DMS 273 (cell line): ENCODE measurements around the gene GSTT4.
"Not testable (repeated sequence)": the region's sequence is repeated elsewhere in the genome, so short reads cannot be mapped to it uniquely, and the experiment has no call there.

Experiments used
- DNase-seq: peaks from one replicate; lab custom pipeline; 2025; ENCODE audit not compliant: unreplicated experiment; lab: John Stamatoyannopoulos, UW

Gene GSTT4

GRCh38 chr22:24025475-24025874 lies 20.2 kb upstream of the GSTT4 start:
- DNase-seq: no peak

DNA sequence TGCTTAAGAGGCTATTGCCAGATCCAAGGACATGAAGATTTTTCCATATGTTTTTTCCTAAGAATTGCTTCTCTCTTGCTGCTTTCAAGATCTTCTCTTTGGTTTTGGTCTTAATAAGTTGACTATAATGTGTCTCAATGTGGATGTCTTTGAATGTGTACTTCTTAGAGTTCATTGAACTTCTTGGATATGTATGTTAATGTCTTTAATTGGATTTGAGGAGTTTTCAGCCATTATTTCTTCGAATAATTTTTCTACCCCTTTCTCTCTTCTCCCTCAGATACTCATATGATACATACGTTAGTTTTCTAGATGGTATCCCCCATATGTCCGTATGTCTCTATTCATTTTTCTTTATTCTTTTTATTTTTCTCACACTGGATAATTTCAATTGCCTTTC lies 19.1 kb upstream of the GSTT4 start:
- no peak for DNase-seq

DNA sequence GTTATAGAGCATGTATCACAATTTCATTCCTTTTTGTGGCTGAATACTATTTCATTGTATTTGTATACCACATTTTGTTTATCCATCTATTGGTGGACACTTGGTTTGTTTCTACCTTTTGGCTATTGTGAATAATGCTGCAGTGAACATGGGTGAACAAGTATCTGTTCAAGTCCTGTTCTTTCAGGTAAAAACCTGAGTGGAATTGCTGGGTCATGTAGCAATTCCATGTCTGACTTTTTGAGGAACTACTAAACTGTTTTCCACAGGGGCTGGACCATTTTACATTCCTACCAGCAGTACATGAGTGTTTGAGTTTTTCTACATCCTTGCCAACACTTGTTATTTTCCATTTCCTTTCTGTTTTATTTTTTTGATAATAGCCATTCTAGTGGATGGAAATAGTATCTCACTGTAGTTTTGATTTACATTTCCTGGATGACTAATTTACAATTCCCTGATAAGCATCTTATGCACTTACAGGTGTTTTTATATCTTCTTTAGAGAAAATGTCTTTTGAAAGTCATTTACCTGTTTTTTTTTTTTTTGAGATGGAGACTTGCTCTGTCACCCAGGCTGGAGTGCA lies 18.0 kb upstream of the GSTT4 start:
- DNase-seq: no peak

DNA sequence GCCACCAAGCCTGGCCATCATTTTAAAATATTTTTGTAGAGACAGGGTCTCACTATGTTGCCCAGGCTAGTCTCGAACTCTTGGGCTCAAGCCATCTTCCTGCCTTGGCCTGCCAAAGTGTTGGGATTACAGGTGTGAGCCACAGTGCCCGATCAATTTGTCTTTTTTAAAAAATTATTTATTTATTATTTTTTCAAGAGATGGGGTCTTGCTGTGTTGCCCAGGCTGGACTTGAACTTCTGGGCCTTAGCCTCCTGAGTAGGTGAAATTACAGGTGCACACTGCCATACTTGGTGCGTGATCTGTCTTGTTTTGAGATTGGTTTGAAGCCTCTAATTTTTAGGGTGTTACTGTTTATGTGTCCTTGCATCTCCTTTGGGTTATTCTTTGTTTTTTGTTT lies 16.1 kb upstream of the GSTT4 start:
- DNase-seq: no peak

- no peak for DNase-seq
These were observed 10.9 kb upstream of the GSTT4 start for GRCh38 chr22:24016156-24016555.

GRCh38 chr22:24011735-24012068 lies 6.4 kb upstream of the GSTT4 start:
- peak; percentile 40 for DNase-seq

DNA sequence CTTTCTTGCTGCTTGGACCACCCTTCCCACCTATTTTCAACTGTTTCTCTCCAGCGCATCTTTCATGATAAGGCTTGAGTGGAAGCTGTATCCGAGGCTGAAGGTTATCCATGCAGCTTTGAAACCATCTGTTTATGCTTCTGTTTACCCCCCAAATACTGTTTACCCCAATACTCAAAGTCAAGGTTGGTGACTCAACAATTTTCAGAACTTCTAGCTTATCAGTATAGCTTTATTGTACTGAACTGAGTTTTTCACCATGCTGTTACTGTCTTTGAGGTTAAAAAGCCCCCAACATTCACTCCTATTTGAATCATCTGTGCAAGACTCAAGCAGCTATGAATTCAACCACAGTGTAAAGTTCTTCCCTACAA lies 4.8 kb upstream of the GSTT4 start:
- DNase-seq: no peak

DNA sequence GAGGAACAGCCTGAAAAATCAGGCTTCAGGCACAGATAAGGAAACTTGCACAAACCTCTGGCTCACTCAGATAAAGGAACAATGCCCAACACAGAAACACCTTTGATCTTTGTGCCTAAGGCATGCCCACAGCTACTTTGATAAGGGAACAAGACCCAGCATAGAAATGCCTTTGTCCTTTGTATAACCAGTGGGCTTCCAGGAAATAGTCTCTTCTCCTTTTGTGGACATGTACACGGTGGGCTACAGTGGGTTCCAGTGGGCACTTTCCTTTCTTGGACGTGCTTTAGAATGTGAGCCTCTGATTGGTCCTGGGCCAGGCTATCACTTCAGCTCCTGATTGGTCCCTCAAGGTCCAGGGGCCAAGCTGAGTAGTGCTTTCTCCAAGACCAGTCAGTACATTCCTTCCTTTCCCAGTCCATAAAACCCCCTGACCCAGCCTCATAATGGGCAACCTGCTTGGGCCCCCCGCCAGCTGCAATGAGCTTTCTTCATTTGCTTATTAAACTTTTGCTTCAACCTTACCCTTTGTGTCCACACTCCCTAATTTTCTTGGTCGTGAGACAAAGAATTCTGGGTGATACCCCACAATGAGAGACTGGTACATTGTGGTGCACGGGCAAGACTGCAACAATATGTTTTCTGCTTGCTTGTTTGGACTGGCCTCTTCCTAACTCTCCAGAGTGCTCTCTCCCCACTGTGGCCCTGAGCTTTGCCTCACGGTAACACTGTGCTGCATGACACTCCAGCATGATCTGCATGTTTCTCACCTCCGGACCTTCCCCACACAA lies 4.2 kb upstream of the GSTT4 start:
- DNase-seq: no peak

DNA sequence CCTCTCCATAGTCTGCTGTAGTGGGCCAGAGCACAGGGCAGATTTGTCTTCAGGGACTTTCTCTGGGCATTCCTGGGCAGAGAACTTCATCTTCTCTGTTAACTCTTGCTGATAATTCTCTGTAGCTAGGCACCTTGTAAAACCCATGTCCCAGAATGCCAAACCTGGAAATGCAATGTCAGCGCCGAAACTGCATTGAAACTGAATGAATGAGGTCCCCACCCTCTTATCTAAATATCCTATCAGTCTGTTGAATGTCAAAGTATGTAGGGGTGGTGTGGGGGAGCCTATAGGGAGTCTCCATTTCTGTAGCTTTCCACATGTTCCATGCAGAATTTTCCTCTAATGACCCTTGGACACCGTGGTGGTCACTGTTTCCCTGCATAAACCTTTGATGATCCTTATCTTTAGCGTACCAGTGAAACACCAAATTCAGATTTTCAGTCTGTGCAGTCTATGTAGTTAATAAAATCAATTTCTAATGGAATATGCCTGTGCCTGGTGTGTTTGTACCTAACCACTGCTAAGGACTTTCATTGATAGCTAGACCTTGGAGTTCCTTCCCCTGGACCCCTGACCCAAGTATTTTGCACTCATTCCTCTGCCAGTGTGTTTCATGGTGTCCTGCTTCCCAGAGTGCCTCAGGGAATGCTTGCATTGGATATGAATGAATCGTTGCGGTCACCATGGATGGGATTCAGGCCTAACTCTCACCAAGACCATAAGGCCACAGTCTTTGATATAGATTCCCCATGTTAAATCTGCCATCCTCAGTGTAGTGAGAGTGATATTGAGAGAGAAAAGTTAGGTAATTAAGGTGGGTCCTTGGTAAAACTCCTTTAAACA lies 3.4 kb upstream of the GSTT4 start:
- no peak for DNase-seq

GRCh38 chr22:24008022-24008283 lies 2.7 kb upstream of the GSTT4 start:
- DNase-seq: no peak

DNA sequence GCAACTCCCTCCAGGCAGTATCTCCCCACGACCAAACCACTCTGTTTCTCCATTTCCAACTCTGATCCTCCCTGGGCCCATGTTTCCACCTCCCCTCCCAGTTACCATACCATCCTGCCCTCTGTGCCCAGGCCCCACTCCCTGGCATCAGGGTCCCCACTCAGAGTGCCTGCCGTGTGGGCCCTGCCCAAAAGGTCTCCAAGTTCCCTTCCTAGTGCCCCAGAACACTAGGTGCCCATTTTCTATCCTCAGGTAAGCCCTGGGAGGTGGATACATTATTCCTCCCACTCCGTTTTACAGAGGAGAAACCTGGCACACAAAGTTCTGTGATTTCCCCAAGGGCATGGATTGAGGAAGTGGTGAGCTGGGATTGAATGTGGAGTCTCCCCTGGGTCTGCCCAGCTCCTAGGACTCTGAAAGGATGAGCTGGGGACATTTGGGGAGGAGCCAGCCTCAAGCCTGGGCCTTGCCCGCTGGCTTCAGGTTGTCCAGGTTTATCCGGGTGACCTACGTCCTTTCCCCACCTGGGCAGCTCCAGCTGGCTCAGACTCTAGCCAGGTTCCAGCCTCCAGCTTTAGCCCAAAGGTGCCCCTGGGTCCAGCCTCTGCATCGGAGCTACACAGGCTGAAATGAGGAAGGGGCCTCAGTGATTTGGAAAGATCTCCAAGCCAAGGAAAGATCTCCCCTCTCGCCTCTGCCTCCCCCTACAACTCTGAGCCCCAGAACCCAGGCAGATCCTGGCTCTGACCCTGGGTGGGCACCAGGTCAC lies 2.2 kb upstream of the GSTT4 start:
- no peak for DNase-seq

GRCh38 chr22:24006914-24007214 lies 1.6 kb upstream of the GSTT4 start:
- DNase-seq: no peak

DNA sequence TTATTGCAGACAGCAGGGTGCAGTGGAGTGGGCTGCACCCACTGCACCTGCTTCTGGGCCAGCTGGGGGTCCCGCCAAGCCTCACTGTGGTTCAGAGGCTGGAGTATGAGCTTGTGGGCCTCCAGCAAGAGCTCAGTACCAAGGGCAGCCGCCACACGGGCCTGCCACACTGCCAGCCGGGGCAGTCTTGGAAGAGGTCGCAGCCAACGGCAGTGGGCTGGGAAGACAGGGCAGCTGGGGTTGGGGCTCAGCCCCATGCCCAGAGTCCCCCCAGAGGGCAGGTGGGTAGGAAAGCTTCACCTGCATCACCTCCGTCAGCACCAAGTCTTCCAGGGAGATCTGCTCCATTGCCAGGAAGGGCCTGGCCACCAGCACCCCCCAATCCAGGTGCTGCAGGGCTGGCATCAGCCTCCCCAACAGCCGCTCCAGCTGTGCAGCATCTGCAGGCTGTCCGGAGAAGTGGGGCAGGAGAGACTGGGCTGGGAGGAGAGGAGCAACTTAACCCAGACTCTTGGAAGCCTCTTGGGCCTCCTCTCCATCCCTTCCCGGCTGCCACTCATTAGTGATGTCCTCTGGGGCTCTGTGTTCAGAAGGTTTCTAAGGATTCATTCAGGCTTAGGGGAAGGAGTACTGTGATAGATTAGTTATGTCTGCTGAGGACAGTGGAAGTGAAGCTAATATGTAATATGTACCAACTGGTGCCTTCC lies 1.1 kb upstream of the GSTT4 start:
- DNase-seq: no peak

DNA sequence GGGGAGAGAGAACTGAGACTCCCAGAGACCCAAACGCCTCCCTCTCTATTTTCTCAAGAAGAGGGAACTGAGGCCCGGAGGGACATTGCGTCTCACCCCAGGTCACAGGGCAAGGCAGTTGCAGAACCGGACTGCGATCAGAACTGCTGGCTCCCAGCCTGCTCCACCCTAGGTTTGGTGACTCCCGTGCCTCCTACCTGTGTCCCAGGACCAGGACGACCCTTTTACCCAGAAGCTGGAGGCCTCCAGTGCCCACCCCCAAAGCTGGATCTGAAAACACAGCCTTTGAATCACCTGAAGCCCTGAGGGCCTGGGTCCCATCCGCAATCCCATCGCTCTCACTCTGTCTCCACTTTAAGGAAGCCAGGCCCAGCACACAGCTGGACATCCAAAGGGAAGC lies 1.4 kb downstream of the GSTT4 start:
- DNase-seq: no peak

DNA sequence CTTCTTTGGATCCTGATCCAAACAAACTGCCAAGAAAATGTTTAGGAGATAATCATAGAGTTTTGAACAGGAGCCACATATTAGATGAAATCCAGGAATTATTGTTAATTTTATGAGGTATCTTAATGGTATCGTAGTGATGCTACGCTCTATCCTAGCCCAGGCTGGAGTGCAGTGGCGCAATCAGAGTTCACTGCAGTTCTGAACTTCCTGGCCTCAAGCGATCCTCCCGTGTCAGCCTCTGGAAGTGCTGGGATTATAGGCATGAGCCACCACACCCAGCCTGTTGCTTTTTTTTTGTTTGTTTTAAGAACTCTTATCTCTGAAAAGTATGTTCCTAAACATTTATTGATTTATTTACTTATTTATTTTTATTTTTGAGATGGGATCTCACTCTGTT lies 2.4 kb downstream of the GSTT4 start:
- DNase-seq: no peak

DNA sequence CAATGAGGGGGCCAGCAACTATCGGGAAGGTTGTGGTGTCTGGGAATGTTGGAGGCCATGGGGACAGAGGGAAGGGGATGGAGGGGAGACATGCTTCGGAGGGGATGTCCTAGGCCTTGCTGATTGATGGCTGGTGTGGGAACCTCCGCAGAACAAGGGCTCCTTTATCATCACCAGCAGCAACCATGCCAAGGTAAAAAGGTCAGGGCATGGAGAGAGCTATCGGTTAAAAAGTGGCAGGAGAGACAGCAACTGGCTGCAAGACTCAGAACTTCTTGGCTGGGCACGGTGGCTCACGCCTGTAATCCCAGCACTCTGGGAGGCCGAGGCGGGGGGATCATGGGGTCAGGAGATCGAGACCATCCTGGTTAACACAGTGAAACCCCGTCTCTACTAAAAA lies 3.0 kb downstream of the GSTT4 start:
- DNase-seq: no peak

GRCh38 chr22:24001314-24001713 lies 3.9 kb downstream of the GSTT4 start:
- DNase-seq: no peak

GRCh38 chr22:23999779-24000178 lies 5.5 kb downstream of the GSTT4 start:
- not testable (repeated sequence) for DNase-seq

DNA sequence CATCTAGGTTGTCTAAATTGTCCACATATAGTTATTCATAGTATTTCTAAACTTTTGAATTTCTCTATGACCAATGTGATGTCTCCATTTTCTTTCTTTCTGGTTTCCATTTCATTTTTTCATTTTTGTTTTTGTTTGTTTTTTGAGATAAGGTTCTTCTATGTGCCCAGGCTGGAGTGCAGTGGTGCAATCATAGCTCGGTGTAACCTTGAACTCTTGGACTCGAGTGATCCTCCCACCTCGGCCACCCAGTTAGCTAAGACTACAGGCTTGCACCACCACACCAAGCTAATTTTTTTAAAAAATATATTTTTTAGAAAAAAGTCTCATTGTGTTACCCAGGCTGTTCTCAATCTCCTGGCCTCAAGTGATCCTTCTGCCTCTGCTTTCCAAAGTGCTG lies 8.2 kb downstream of the GSTT4 start:
- no peak for DNase-seq

GRCh38 chr22:23993581-23994177 lies 11.6 kb downstream of the GSTT4 start:
- not testable (repeated sequence) for DNase-seq

DNA sequence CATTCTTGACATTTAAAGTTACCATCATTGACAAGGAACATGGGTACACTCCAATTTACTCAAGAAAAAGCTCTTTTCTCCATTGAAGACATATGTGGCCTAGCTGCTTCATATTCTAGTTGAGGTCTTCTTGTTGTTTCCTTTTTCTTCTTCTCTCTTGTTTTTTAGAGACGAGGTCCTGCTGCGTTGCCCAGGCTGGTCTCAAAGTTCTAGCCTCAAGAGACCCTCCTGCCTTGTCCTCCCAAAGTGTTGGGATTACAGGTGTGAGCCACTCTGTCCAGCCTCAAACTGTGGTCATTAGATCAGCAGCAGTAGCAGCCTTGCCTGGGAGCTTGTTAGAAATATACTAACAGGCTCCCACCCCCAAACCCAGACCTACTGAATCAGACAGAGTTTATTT lies 12.2 kb downstream of the GSTT4 start:
- not testable (repeated sequence) for DNase-seq
